ENCODE results near the gene FSTL5. TPM values are rescaled to one million over a fixed set of nuclear protein-coding genes. Genes with fewer than 3 reads are reported as not detected.

FSTL5 gene
- total RNA-seq, 1 experiment from 2014 or later: 0.55 TPM

DNA sequence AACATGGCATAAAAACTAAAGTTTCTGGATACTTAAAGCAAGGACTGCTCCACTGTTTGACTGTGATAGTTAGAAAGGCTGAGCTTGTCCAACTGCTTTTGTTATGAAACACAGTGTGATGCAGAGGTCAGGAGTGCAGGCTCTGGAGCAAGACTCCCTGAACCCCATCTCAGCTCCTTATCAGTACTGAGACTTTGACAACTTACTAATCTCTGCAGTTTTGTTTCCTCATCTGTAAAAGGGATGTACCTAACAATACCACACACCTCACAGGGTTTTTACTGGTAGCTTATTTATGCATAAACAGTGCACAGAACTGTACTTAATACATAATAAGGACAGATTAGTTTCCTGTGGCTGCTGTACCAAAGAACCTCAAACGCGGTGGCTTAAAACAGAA is 804.3 kb downstream of the FSTL5 start:
- ATAC-seq (no peak), DNase-seq (ENCODE audit: low spot score) (no peak)
- no peaks in the 10 kb centered on the region for H3K4me1 Mint-ChIP-seq
- no peaks in the 10 kb centered on the region for H3K9me3 Mint-ChIP-seq
- H3K4me3 Mint-ChIP-seq: no peak overlapping the region
- no peaks in the 10 kb centered on the region; the same call in 1 of the 2 replicates for H3K27me3 Mint-ChIP-seq (ENCODE audit: low read depth)
- no peaks in the 10 kb centered on the region for H3K36me3 Mint-ChIP-seq
- TF ChIP-seq, protein P1, sequence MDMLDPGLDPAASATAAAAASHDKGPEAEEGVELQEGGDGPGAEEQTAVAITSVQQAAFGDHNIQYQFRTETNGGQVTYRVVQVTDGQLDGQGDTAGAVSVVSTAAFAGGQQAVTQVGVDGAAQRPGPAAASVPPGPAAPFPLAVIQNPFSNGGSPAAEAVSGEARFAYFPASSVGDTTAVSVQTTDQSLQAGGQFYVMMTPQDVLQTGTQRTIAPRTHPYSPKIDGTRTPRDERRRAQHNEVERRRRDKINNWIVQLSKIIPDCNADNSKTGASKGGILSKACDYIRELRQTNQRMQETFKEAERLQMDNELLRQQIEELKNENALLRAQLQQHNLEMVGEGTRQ (CRISPR knock-in tag; IDR thresholded peaks at IDR 0.05): no peak
- TF ChIP-seq SOX15 (CRISPR knock-in tag; IDR thresholded peaks at IDR 0.05) (no peak), FOXK1 (CRISPR knock-in tag; IDR thresholded peaks at IDR 0.05) (no peak), SMAD3 (CRISPR knock-in tag; IDR thresholded peaks at IDR 0.05; ENCODE audit: borderline replicate concordance) (no peak), JUN (CRISPR knock-in tag; IDR thresholded peaks at IDR 0.05) (no peak)
- H3K27ac Mint-ChIP-seq: no peak overlapping the region
- ChIA-PET POLR2A (no interaction called here), CTCF (no interaction called here)

DNA sequence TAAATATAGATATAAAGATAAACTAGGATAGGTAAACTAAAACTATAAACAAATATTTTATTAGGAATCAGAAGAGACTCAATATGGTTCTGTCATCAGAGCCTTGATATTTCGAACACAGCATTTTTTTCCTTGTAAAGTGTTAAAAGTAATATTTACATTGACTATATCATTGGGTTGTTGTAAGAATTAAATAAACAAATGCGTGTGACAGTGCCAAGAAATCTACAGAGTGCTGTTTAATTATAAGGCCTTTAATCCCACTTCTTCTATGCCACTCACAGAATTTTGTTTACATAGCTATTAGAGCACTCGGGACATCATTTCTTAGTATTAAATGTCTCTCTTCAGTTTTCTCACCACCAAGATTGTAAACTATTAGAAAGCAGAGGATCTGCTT is 807.4 kb downstream of the FSTL5 start:
- no peak overlapping the region for H3K27ac Mint-ChIP-seq
- H3K4me1 Mint-ChIP-seq: no peaks in the 10 kb centered on the region
- no peaks in the 10 kb centered on the region for H3K36me3 Mint-ChIP-seq
- H3K9me3 Mint-ChIP-seq: no peaks in the 10 kb centered on the region
- CTCF ChIA-PET: no interaction called here
- POLR2A ChIA-PET: no interaction called here
- TF ChIP-seq, protein P2, sequence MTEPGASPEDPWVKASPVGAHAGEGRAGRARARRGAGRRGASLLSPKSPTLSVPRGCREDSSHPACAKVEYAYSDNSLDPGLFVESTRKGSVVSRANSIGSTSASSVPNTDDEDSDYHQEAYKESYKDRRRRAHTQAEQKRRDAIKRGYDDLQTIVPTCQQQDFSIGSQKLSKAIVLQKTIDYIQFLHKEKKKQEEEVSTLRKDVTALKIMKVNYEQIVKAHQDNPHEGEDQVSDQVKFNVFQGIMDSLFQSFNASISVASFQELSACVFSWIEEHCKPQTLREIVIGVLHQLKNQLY (CRISPR knock-in tag; IDR thresholded peaks at IDR 0.05): no peak
- TF ChIP-seq, protein P3, sequence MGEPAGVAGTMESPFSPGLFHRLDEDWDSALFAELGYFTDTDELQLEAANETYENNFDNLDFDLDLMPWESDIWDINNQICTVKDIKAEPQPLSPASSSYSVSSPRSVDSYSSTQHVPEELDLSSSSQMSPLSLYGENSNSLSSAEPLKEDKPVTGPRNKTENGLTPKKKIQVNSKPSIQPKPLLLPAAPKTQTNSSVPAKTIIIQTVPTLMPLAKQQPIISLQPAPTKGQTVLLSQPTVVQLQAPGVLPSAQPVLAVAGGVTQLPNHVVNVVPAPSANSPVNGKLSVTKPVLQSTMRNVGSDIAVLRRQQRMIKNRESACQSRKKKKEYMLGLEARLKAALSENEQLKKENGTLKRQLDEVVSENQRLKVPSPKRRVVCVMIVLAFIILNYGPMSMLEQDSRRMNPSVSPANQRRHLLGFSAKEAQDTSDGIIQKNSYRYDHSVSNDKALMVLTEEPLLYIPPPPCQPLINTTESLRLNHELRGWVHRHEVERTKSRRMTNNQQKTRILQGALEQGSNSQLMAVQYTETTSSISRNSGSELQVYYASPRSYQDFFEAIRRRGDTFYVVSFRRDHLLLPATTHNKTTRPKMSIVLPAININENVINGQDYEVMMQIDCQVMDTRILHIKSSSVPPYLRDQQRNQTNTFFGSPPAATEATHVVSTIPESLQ (CRISPR knock-in tag; IDR thresholded peaks at IDR 0.05): no peak
- no peak for TF ChIP-seq TEAD4 (CRISPR knock-in tag; IDR thresholded peaks at IDR 0.05)
- no peak for TF ChIP-seq HMGA2 (CRISPR knock-in tag; IDR thresholded peaks at IDR 0.05)
- no peak for TF ChIP-seq CBFB (CRISPR knock-in tag; IDR thresholded peaks at IDR 0.05; ENCODE audit: low read depth)
- no peak for TF ChIP-seq ZNF219 (CRISPR knock-in tag; IDR thresholded peaks at IDR 0.05; ENCODE audit: borderline replicate concordance)
- TF ChIP-seq TCF7 (CRISPR knock-in tag; IDR thresholded peaks at IDR 0.05; ENCODE audit: low read depth): no peak
- no peaks in the 10 kb centered on the region for H3K27me3 Mint-ChIP-seq (ENCODE audit: low read depth)
- DNase-seq (ENCODE audit: low spot score) (no peak), ATAC-seq (no peak)
- H3K4me3 Mint-ChIP-seq: no peak overlapping the region

DNA sequence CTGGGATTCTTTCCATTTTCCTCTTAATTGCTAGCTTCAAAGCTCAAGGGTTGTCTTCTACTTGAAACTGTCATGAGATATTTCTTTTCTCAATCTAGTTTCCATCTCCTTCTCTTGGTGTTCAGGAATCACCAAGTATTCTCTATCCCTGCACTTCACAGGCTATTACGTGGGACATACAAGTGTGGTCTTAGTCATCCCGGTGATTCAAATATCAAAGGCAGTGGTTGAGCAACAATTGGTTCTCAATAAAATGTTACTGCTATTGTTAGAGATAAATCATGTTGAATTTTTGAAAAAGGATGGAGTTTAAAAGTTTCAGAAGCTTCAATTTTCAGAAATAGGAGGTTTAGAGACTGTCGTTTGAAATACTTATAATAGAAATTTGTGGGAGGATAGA is 812.9 kb downstream of the FSTL5 start:
- DNase-seq (ENCODE audit: low spot score) (no peak), ATAC-seq (no peak)
- H3K27ac Mint-ChIP-seq: no peak overlapping the region; the same call in 1 of the 2 replicates
- CTCF ChIA-PET: no interaction called here
- H3K27me3 Mint-ChIP-seq (ENCODE audit: low read depth): no peaks in the 10 kb centered on the region
- H3K36me3 Mint-ChIP-seq: no peaks in the 10 kb centered on the region
- POLR2A ChIA-PET: no interaction called here
- no peaks in the 10 kb centered on the region for H3K4me1 Mint-ChIP-seq
- H3K9me3 Mint-ChIP-seq: peaks cover 14% of the 10 kb centered on the region
- H3K4me3 Mint-ChIP-seq: no peak overlapping the region
- no peak for TF ChIP-seq NFE2L1 (CRISPR knock-in tag; IDR thresholded peaks at IDR 0.05)
- TF ChIP-seq, protein P4, sequence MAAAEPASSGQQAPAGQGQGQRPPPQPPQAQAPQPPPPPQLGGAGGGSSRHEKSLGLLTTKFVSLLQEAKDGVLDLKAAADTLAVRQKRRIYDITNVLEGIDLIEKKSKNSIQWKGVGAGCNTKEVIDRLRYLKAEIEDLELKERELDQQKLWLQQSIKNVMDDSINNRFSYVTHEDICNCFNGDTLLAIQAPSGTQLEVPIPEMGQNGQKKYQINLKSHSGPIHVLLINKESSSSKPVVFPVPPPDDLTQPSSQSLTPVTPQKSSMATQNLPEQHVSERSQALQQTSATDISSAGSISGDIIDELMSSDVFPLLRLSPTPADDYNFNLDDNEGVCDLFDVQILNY (CRISPR knock-in tag; IDR thresholded peaks at IDR 0.05): no peak
- TF ChIP-seq, protein P5, sequence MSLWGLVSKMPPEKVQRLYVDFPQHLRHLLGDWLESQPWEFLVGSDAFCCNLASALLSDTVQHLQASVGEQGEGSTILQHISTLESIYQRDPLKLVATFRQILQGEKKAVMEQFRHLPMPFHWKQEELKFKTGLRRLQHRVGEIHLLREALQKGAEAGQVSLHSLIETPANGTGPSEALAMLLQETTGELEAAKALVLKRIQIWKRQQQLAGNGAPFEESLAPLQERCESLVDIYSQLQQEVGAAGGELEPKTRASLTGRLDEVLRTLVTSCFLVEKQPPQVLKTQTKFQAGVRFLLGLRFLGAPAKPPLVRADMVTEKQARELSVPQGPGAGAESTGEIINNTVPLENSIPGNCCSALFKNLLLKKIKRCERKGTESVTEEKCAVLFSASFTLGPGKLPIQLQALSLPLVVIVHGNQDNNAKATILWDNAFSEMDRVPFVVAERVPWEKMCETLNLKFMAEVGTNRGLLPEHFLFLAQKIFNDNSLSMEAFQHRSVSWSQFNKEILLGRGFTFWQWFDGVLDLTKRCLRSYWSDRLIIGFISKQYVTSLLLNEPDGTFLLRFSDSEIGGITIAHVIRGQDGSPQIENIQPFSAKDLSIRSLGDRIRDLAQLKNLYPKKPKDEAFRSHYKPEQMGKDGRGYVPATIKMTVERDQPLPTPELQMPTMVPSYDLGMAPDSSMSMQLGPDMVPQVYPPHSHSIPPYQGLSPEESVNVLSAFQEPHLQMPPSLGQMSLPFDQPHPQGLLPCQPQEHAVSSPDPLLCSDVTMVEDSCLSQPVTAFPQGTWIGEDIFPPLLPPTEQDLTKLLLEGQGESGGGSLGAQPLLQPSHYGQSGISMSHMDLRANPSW (CRISPR knock-in tag; conservative IDR thresholded peaks at IDR 0.05; ENCODE audit: low read depth): no peak
- TF ChIP-seq, protein P6, sequence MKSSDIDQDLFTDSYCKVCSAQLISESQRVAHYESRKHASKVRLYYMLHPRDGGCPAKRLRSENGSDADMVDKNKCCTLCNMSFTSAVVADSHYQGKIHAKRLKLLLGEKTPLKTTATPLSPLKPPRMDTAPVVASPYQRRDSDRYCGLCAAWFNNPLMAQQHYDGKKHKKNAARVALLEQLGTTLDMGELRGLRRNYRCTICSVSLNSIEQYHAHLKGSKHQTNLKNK (CRISPR knock-in tag; IDR thresholded peaks at IDR 0.05): no peak
- no peak for TF ChIP-seq KAT7 (CRISPR knock-in tag; IDR thresholded peaks at IDR 0.05; ENCODE audit: borderline replicate concordance)
- TF ChIP-seq NR2C2 (CRISPR knock-in tag; IDR thresholded peaks at IDR 0.05): no peak
- TF ChIP-seq, protein P7, sequence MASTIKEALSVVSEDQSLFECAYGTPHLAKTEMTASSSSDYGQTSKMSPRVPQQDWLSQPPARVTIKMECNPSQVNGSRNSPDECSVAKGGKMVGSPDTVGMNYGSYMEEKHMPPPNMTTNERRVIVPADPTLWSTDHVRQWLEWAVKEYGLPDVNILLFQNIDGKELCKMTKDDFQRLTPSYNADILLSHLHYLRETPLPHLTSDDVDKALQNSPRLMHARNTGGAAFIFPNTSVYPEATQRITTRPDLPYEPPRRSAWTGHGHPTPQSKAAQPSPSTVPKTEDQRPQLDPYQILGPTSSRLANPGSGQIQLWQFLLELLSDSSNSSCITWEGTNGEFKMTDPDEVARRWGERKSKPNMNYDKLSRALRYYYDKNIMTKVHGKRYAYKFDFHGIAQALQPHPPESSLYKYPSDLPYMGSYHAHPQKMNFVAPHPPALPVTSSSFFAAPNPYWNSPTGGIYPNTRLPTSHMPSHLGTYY (CRISPR knock-in tag; IDR thresholded peaks at IDR 0.05): no peak
- TF ChIP-seq, protein P8, sequence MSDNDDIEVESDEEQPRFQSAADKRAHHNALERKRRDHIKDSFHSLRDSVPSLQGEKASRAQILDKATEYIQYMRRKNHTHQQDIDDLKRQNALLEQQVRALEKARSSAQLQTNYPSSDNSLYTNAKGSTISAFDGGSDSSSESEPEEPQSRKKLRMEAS (CRISPR knock-in tag; IDR thresholded peaks at IDR 0.05): no peak
- TF ChIP-seq ZNF671 (CRISPR knock-in tag; IDR thresholded peaks at IDR 0.05): no peak
- TF ChIP-seq, protein P9, sequence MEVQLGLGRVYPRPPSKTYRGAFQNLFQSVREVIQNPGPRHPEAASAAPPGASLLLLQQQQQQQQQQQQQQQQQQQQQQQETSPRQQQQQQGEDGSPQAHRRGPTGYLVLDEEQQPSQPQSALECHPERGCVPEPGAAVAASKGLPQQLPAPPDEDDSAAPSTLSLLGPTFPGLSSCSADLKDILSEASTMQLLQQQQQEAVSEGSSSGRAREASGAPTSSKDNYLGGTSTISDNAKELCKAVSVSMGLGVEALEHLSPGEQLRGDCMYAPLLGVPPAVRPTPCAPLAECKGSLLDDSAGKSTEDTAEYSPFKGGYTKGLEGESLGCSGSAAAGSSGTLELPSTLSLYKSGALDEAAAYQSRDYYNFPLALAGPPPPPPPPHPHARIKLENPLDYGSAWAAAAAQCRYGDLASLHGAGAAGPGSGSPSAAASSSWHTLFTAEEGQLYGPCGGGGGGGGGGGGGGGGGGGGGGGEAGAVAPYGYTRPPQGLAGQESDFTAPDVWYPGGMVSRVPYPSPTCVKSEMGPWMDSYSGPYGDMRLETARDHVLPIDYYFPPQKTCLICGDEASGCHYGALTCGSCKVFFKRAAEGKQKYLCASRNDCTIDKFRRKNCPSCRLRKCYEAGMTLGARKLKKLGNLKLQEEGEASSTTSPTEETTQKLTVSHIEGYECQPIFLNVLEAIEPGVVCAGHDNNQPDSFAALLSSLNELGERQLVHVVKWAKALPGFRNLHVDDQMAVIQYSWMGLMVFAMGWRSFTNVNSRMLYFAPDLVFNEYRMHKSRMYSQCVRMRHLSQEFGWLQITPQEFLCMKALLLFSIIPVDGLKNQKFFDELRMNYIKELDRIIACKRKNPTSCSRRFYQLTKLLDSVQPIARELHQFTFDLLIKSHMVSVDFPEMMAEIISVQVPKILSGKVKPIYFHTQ (CRISPR knock-in tag; IDR thresholded peaks at IDR 0.05): no peak
